ENCODE measurements around the gene XRCC1. TPM values are rescaled to one million over a fixed set of nuclear protein-coding genes. Genes with fewer than 3 reads are reported as not detected.

The XRCC1 gene
- total and polyA plus RNA-seq, 9 of the 15 experiments (the other 6 are each of a cell fraction or from before 2014, with no cell fraction given) = 1.5 to 36.9 (median 24.9) TPM

DNA sequence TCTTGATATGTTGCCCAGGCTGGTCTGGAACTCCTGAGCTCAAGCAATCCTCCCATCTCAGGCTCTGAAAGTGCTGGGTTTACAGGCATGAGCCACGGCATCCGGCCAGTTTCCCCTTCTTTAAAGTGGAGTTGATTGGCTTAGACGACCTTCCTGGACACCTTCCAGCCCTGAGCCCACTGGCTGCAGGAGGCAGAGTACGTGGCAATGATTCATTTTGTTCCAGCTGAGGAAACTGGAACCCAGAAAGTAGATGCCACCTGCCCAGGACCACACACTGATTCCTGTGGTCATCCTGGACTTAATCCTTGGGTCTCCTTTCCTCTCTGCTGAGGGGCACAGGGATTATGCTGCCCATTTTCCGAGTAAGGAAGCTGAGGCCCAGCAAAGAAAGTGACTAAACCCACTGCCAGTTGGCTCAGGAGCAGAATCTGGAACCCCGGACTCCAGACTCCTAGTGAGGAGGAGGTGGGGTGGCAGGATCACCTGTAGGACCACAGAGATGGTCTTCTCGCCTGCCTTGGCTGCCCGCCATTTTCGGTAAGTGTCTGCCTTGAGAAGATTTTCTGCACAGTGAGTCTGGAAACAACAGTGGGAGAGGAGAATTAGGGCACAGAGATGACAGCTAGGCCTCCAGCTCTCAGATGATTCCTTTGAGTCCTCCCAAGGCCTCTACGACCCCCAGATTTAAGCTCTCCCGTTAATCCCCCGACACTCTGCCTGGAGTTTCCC is 737 bp downstream of the XRCC1 start:
- Histone ChIP-seq H3K9me3 (replicated peaks; ENCODE audit: control insufficient read depth, insufficient read depth, low read depth, low read length) (no peaks in the 10 kb centered on the region), H3K27ac (ENCODE audit: extremely low read depth, low read depth, low read length) (peak overlapping the region; percentile 83), H2AFZ (ENCODE audit: low read depth, low read length) (peak overlapping the region; percentile 97), H3K4me1 (replicated peaks in 1 of 2; ENCODE audit: control insufficient read depth in 2 of 2, insufficient read depth in 2 of 2, low read length in 2 of 2) (peaks cover 5 to 16% of the 10 kb centered on the region in 2 experiments; a peak in 3 of 5 replicates), H4K20me1 (replicated peaks; ENCODE audit: control insufficient read depth, insufficient read depth, low read length) (no peaks in the 10 kb centered on the region; the same call in 1 of the 2 replicates), H3K79me2 (ENCODE audit: control insufficient read depth, insufficient read depth, low read length) (peaks cover 12% of the 10 kb centered on the region), H3K4me2 (ENCODE audit: insufficient read depth, low read length) (peak overlapping the region; percentile 97), H3K9ac (ENCODE audit: insufficient read depth in 1 of 2, low read depth in 2 of 2, low read length in 2 of 2) (peak overlapping the region; percentile 92 to 93), H3K9me1 (ENCODE audit: control insufficient read depth, insufficient read depth, low read length) (no peaks in the 10 kb centered on the region), H3K27me3 (ENCODE audit: control insufficient read depth in 2 of 2, insufficient read depth in 2 of 2, low read length in 2 of 2) (no peaks in the 10 kb centered on the region; a peak in 1 of 5 replicates), H3K4me3 (peak overlapping the region; percentile 91), H3K36me3 (ENCODE audit: control insufficient read depth, insufficient read depth, low read length) (peaks cover 10% of the 10 kb centered on the region; the same call in 2 of the 3 replicates)
- ATAC-seq (no peak), FAIRE-seq (no peak), DNase-seq (ENCODE audit: extremely low read depth in 1 of 4, low spot score in 3 of 4) (no peak)
- POLR2A ChIA-PET = interaction anchor here (0.7 to 2.0 kb wide), 7 partner anchors 10 to 87 kb away, joined by 3 to 7 read pairs (median 3); partner anchors contain the start of genes IRGQ and ZNF576
- BruUV-seq (replicated peaks) = TSS peak; percentile 51
- intact Hi-C loops (cut with micrococcal nuclease) = loop anchor here (1.0 kb wide), 1 partner anchor 22 kb away; the partner anchor contains the start of genes IRGQ and ZNF576
- TF ChIP-seq TEAD1 (CRISPR knock-in tag; IDR thresholded peaks at IDR 0.05) (0 out of 4 replicates have a peak, but pooled peaks of 1 of the 2 experiments have one; percentile 46), SMAD1 (IDR thresholded peaks at IDR 0.05; ENCODE audit: low read depth, low read length, partially characterized antibody) (no peak), FOXA3 (CRISPR knock-in tag; conservative IDR thresholded peaks at IDR 0.05 in 1 of 2, IDR thresholded peaks at IDR 0.05 in 1 of 2) (peak in 1 of 2 experiments; percentile 15; a peak in 1 of 4 replicates), ZC3H11A (IDR thresholded peaks at IDR 0.05; ENCODE audit: low read depth, low read length) (0 out of 2 replicates have a peak, but pooled peaks have one; percentile 8), YY1 (IDR thresholded peaks at IDR 0.05; ENCODE audit: borderline replicate concordance in 1 of 3, control insufficient read depth in 1 of 3, extremely low read depth in 1 of 3, insufficient read depth in 3 of 3, insufficient read length in 1 of 3, insufficient replicate concordance in 2 of 3, low read depth in 1 of 3, low read length in 2 of 3) (peak in 1 of 3 experiments; percentile 48)
- CTCF ChIA-PET (ENCODE audit: low intra/inter-chr PET ratio) = interaction anchor here (0.6 kb wide), 1 partner anchor 143 kb away, joined by 3 read pairs; no protein-coding TSS in a partner anchor
- WGBS (ENCODE audit: insufficient coverage, low coverage, missing lambda C conversion rate) = 22% methylated on average over 12 of the region's 12 CpGs
- in situ Hi-C loops (cut with MboI) = no loop called here
